OCI-LY3 (cell line): Measurements from ENCODE around the gene TACC3.

Experiments
- EZH2phosphoT487 ChIP-seq: fragments of 200-600 bp; shearing (Covaris generic); IDR thresholded peaks from 2 replicates; pipeline ENCODE4 v1.6.1; 2018; ENCODE audit warnings: antibody characterized with exemption, mixed run types, low read depth
- TF ChIP-seq, protein P1 (sequence below): fragments of 200-600, 300-600 bp; sonication (generic); IDR thresholded peaks from 2 replicates; pipeline ENCODE4 v1.5.1; 2014; ENCODE audit warnings: antibody characterized with exemption, low read length, low read depth

DNA sequence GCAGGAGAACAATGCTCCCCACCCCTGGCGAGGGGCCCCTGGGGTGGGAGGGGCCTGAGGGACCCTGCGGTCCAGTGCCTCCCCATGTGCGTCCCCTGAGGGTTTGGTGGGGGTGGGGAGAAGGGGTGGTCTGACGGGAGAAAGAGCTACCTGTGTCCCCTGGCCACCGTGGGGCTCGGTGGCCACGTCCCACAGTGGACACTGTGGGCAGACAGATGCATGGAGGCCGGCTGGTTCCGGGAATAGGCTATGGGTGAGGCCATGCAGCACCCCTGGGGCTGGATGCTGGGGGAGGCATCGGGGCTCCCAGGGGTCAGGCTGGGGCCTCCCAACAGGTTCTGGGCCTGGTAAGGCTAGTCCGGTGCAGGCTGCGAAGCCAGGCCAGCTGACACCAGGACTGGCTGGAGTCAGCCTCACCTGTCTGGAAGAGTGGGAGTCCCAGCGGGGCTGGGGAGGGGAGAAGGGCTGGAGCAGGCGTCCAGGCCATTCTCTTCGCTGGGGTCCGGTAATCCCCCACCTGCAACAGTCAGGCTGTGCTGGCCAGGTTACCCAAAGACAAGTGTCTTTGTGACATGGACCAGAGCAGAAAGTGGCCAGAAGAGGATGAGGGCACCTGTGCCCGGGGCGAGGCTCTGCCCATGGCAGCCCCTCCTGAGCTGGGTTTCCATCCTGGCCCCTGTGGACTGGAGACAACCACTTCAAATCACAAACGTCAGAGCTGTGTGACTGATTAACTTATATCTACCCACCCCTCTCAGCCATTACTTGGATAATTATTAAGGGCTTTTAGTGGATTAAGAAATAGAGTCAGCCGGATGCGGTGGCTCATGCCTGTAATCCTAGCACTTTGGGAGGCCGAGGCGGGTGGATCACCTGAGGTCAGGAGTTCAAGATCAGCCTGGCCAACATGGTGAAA, 35.8 kb upstream of the TACC3 start:
- TF ChIP-seq, protein P1, sequence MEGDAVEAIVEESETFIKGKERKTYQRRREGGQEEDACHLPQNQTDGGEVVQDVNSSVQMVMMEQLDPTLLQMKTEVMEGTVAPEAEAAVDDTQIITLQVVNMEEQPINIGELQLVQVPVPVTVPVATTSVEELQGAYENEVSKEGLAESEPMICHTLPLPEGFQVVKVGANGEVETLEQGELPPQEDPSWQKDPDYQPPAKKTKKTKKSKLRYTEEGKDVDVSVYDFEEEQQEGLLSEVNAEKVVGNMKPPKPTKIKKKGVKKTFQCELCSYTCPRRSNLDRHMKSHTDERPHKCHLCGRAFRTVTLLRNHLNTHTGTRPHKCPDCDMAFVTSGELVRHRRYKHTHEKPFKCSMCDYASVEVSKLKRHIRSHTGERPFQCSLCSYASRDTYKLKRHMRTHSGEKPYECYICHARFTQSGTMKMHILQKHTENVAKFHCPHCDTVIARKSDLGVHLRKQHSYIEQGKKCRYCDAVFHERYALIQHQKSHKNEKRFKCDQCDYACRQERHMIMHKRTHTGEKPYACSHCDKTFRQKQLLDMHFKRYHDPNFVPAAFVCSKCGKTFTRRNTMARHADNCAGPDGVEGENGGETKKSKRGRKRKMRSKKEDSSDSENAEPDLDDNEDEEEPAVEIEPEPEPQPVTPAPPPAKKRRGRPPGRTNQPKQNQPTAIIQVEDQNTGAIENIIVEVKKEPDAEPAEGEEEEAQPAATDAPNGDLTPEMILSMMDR = no peak
- TF ChIP-seq EZH2phosphoT487 = no peak
